GM10266 (cell line): ENCODE data around the gene ERAP2.
A peak's percentile ranks its signal among the peaks of the same experiment; 100 is the strongest.

ENCODE experiments used
- DNase-seq: peaks from one replicate; pipeline ENCODE4 v3.0.0; 2012; ENCODE audit errors: extremely low spot score
- TF ChIP-seq, protein P1 (sequence below): IDR thresholded peaks from 2 replicates; pipeline ENCODE4 v1.5.1; 2012; ENCODE audit warnings: mild to moderate bottlenecking, low read depth; ENCODE audit not compliant: control insufficient read depth, insufficient read depth; ENCODE audit errors: missing control alignments

ERAP2 gene

DNA sequence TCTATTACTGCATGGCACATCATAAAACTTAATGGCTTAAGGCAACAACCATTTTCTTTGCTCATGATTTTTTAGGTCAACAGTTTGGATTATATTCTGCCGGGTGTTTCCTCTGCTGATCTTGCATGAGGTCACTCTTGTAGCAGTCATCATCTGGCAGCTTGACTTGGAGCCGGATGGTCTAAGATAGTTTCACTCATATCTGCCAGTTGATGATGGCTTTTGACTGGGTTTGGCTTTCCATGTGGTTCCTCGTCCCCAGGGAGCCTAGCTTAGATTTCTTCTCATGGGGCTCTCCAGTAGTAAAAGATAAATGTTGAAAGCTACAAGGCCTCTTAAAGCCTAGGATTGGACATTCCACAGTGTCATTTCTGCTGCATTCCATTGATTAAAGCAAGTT is 87.0 kb downstream of the ERAP2 start:
- DNase-seq, result peak; percentile 23
- TF ChIP-seq, protein P1, sequence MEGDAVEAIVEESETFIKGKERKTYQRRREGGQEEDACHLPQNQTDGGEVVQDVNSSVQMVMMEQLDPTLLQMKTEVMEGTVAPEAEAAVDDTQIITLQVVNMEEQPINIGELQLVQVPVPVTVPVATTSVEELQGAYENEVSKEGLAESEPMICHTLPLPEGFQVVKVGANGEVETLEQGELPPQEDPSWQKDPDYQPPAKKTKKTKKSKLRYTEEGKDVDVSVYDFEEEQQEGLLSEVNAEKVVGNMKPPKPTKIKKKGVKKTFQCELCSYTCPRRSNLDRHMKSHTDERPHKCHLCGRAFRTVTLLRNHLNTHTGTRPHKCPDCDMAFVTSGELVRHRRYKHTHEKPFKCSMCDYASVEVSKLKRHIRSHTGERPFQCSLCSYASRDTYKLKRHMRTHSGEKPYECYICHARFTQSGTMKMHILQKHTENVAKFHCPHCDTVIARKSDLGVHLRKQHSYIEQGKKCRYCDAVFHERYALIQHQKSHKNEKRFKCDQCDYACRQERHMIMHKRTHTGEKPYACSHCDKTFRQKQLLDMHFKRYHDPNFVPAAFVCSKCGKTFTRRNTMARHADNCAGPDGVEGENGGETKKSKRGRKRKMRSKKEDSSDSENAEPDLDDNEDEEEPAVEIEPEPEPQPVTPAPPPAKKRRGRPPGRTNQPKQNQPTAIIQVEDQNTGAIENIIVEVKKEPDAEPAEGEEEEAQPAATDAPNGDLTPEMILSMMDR, result no peak

DNA sequence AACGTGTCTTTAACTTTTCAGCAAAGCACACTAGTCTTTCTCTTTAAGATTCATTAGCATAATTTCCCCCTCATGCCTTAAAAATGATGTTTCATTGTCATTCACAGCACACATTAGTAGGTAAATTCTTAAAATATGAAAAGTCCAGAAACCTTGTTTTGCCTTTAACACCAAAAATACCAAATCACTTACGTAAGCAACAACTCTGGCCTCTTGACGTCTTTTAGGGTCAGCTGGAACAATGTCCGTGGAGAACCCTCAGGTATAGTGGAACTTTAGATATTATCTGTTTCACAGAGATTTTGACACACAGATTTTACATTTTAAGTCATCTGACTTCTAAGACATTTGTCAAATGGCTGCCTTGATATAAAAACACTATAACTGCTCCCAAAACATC is 90.5 kb downstream of the ERAP2 start:
- TF ChIP-seq, protein P1, result no peak
- no peak for DNase-seq

DNA sequence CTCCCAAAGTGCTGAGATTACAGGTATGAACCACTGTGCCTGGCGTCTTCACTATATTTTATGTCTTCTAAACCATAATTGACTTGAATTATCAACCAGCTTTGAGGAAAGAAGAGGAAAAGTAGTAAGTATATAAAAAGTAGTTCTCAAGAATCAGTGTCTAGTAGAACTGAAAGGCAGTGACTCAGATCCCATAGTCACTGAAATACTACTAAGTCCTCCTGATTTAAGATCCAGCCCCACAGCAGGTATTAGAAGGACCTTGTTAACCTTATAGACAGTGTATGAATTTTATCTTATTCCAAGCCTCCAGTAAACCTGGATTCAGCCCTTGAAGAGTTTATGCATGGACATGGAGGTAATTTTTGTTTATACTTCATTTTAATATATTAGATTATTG is 91.1 kb downstream of the ERAP2 start:
- TF ChIP-seq, protein P1, result no peak
- DNase-seq, result no peak

DNA sequence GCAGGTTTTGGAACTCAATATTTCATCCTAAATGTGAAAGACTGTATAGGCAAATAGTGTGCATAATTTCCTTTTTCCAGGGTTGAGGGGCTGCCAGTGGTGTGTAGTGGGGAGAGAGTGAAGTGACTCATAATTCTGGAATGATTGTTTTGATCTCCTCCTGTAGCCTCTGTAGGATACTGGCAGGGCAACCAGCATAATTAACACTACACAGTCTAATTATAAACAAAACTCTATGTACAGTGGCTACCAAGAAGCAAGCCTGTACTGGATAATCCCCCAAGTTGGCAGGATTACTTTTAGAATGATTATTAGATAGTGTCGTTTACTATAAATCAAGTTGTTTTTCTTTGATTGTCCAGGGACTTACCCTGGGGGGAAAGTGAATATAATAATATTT is 91.8 kb downstream of the ERAP2 start:
- DNase-seq, result no peak
- TF ChIP-seq, protein P1, result no peak

DNA sequence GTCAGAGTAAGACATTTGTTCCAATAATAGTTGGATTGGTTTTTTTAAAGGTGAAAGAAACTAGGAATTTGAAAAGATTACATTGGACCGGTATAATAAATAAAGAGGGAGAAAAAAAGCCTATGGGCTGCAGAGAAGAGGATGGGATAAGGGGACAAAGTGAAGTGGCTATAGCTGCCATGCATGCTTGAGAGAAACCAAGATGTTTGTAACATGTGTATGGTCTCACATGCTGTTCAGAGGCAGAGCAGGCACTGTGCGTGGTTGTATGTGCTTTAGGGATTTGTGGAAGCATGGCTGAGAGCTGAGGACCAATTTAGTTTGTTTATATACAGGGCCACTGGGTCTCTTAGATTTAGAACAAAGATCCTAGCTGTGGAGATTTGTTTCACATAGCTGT is 92.3 kb downstream of the ERAP2 start:
- TF ChIP-seq, protein P1, result no peak

More for the DNA sequence above, 92.3 kb downstream of the ERAP2 start:
- no peak for DNase-seq
